LHCN-M2 (cell line): ENCODE measurements around the gene KCNQ1. TPM values are rescaled to one million over a fixed set of nuclear protein-coding genes. Genes with fewer than 3 reads are reported as not detected.

Source experiments
- DNase-seq: peaks from one replicate; pipeline ENCODE4 v3.0.0-alpha.2; 2012; ENCODE audit warnings: low read depth
- total RNA-seq: library from RNA; depleted of rRNA; stranded (reverse); fragments of >200 nt; gene quantifications from 2 replicates; pipeline ENCODE4 v1.2.3, GENCODE V29; 2014

The KCNQ1 gene
- total RNA-seq, 1 experiment from 2014 or later: not detected

GRCh38 chr11:2459796-2460531 lies 15.2 kb downstream of the KCNQ1 start:
- DNase-seq: no peak

GRCh38 chr11:2460540-2461252 lies 15.9 kb downstream of the KCNQ1 start:
- DNase-seq: no peak

GRCh38 chr11:2461253-2461955 lies 16.6 kb downstream of the KCNQ1 start:
- no peak for DNase-seq

- DNase-seq: no peak
Measured at GRCh38 chr11:2461956-2462542, 17.2 kb downstream of the KCNQ1 start.

- DNase-seq: no peak
Measured at GRCh38 chr11:2462543-2462985, 17.8 kb downstream of the KCNQ1 start.

GRCh38 chr11:2462986-2463765 lies 18.4 kb downstream of the KCNQ1 start:
- DNase-seq: no peak

GRCh38 chr11:2463766-2464277 lies 19.0 kb downstream of the KCNQ1 start:
- no peak for DNase-seq

GRCh38 chr11:2464451-2465165 lies 19.8 kb downstream of the KCNQ1 start:
- no peak for DNase-seq

GRCh38 chr11:2465202-2466068 lies 20.6 kb downstream of the KCNQ1 start:
- no peak for DNase-seq

- DNase-seq: no peak
Measured at GRCh38 chr11:2466069-2466801, 21.4 kb downstream of the KCNQ1 start.

GRCh38 chr11:2466869-2467694 lies 22.3 kb downstream of the KCNQ1 start:
- no peak for DNase-seq

GRCh38 chr11:2467695-2468055 lies 22.9 kb downstream of the KCNQ1 start:
- DNase-seq: no peak

GRCh38 chr11:2468363-2469235 lies 23.8 kb downstream of the KCNQ1 start:
- DNase-seq: peak; percentile 20

- no peak for DNase-seq
Measured at GRCh38 chr11:2470495-2470894, 25.7 kb downstream of the KCNQ1 start.

- DNase-seq: no peak
Measured at GRCh38 chr11:2471048-2471803, 26.4 kb downstream of the KCNQ1 start.

- no peak for DNase-seq
Measured at GRCh38 chr11:2471804-2472096, 26.9 kb downstream of the KCNQ1 start.
